Liver (tissue), 9 donors: Measurements from ENCODE around the gene DST. TPM values are rescaled to one million over a fixed set of nuclear protein-coding genes. Genes with fewer than 3 reads are reported as not detected.

Source experiments
- DNase-seq: peaks from one replicate; pipeline ENCODE4 v3.0.0-alpha.2; 2017; ENCODE audit warnings: low spot score
- H3K27ac ChIP-seq, 2 donors: one replicate each; pipeline ENCODE4 v1.7.0; 2013; ENCODE audit warnings: inconsistent platforms in 2 of 2, low read length in 2 of 2, control low read depth in 1 of 2, low read depth in 1 of 2, mild to moderate bottlenecking in 1 of 2
- H3K27me3 ChIP-seq, 4 donors: one replicate each; pipeline versions ENCODE4 v1.6.1 to v1.7.0; 2013; ENCODE audit warnings: low read length in 3 of 4, inconsistent platforms in 1 of 4, mild to moderate bottlenecking in 1 of 4, moderate library complexity in 1 of 4; ENCODE audit not compliant: control insufficient read depth in 4 of 4, insufficient read depth in 4 of 4
- H3K36me3 ChIP-seq, 4 donors: one replicate each; pipeline versions ENCODE4 v1.6.1 to v1.7.0; 2013; ENCODE audit warnings: low read length in 3 of 4, mild to moderate bottlenecking in 3 of 4, low read depth in 1 of 4, moderate library complexity in 1 of 4; ENCODE audit not compliant: control insufficient read depth in 4 of 4, insufficient read depth in 3 of 4
- H3K4me1 ChIP-seq, 4 donors: one replicate each; pipeline versions ENCODE4 v1.6.1 to v1.7.0; 2013; ENCODE audit warnings: low read length in 3 of 4, mild to moderate bottlenecking in 3 of 4, moderate library complexity in 1 of 4; ENCODE audit not compliant: control insufficient read depth in 4 of 4, insufficient read depth in 4 of 4
- H3K4me3 ChIP-seq, 3 donors: one replicate each; pipeline versions ENCODE4 v1.6.1 to v1.7.0; 2013; ENCODE audit warnings: low read length in 3 of 3, control low read depth in 1 of 3, low read depth in 1 of 3, mild to moderate bottlenecking in 1 of 3
- H3K9ac ChIP-seq, 2 donors: one replicate each; pipeline ENCODE4 v1.7.0; 2013; ENCODE audit warnings: low read length in 2 of 2, mild to moderate bottlenecking in 2 of 2, moderate library complexity in 2 of 2, control low read depth in 1 of 2, low read depth in 1 of 2
- H3K9me3 ChIP-seq, 4 donors: one replicate each; pipeline versions ENCODE4 v1.6.1 to v1.7.0; 2013; ENCODE audit warnings: low read length in 3 of 4; ENCODE audit not compliant: control insufficient read depth in 4 of 4
- CTCF ChIP-seq: fragments of 150-350 bp; IDR thresholded peaks from 2 replicates; pipeline ENCODE4 v1.5.1; 2017; ENCODE audit warnings: improper control_type of control experiment, low read depth, low read length; ENCODE audit not compliant: missing input control
- EGR1 ChIP-seq, 2 donors: IDR thresholded peaks; 2 replicates each; pipeline ENCODE4 v1.6.1; 2016 to 2018; ENCODE audit warnings: antibody characterized with exemption in 2 of 2, low read depth in 2 of 2
- FOXA1 ChIP-seq: IDR thresholded peaks from 2 replicates; pipeline ENCODE4 v1.6.1; 2016; ENCODE audit warnings: antibody characterized with exemption
- FOXA2 ChIP-seq: IDR thresholded peaks from 2 replicates; pipeline ENCODE4 v1.6.1; 2016; ENCODE audit warnings: antibody characterized with exemption
- GABPA ChIP-seq, 2 donors: IDR thresholded peaks in 1 of 2; conservative IDR thresholded peaks in 1 of 2; 2 replicates each; pipeline ENCODE4 v1.6.1; 2016; ENCODE audit warnings: antibody characterized with exemption in 2 of 2, mild to moderate bottlenecking in 1 of 2, moderate library complexity in 1 of 2
- HNF4A ChIP-seq, 2 donors: conservative IDR thresholded peaks; 2 replicates each; pipeline ENCODE4 v1.6.1; 2016; ENCODE audit warnings: antibody characterized with exemption in 2 of 2, mild to moderate bottlenecking in 2 of 2
- HNF4G ChIP-seq: IDR thresholded peaks from 2 replicates; pipeline ENCODE4 v1.6.1; 2016; ENCODE audit warnings: antibody characterized with exemption
- JUND ChIP-seq, 2 donors: IDR thresholded peaks; 2 replicates each; pipeline ENCODE4 v1.6.1; 2016; ENCODE audit warnings: antibody characterized with exemption in 2 of 2
- MAX ChIP-seq: IDR thresholded peaks from 2 replicates; pipeline ENCODE4 v1.6.1; 2016; ENCODE audit warnings: antibody characterized with exemption
- NR2F2 ChIP-seq: IDR thresholded peaks from 2 replicates; pipeline ENCODE4 v1.6.1; 2016; ENCODE audit warnings: antibody characterized with exemption
- RAD21 ChIP-seq, 2 donors: IDR thresholded peaks; 2 replicates each; pipeline ENCODE4 v1.6.1; 2016; ENCODE audit warnings: antibody characterized with exemption in 2 of 2, mild to moderate bottlenecking in 2 of 2
- REST ChIP-seq: IDR thresholded peaks from 2 replicates; pipeline ENCODE4 v1.6.1; 2016; ENCODE audit warnings: antibody characterized with exemption, mild to moderate bottlenecking
- RXRA ChIP-seq, 2 donors: IDR thresholded peaks; 2 replicates each; pipeline ENCODE4 v1.6.1; 2017 to 2018; ENCODE audit warnings: antibody characterized with exemption in 2 of 2, mild to moderate bottlenecking in 1 of 2
- SP1 ChIP-seq: IDR thresholded peaks from 2 replicates; pipeline ENCODE4 v1.6.1; 2018; ENCODE audit warnings: antibody characterized with exemption, mild to moderate bottlenecking
- TAF1 ChIP-seq: conservative IDR thresholded peaks from 2 replicates; pipeline ENCODE4 v1.6.1; 2016; ENCODE audit warnings: antibody characterized with exemption, mild to moderate bottlenecking
- YY1 ChIP-seq: IDR thresholded peaks from 2 replicates; pipeline ENCODE4 v1.6.1; 2016; ENCODE audit warnings: antibody characterized with exemption, mild to moderate bottlenecking
- WGBS: extraction: QIAGEN DNeasy Blood & Tissue Kit; methylation state at CpG from one replicate; pipeline ENCODE4 v1.1.7; 2013; 5-methylcytosine and 5-hydroxymethylcytosine counted together
- polyA plus RNA-seq, 2 donors: library from polyadenylated mRNA; stranded (reverse) in 1 of 2; unstranded in 1 of 2; fragments of 200-250 nt in 1 of 2; fragments of >200 nt in 1 of 2; fragmentation: Nextera tagmentation in 1 of 2; extraction: Ambion mirVana in 1 of 2; gene quantifications; one replicate each; pipeline versions ENCODE4 v1.2.1 to v1.2.3, GENCODE V29; 2013 to 2015
- total RNA-seq, 2 donors: library from RNA; depleted of rRNA; stranded (reverse); fragments of >200 nt; gene quantifications; one replicate each; pipeline ENCODE4 v1.2.3, GENCODE V29; 2014
- TF ChIP-seq, protein P1 (sequence below): IDR thresholded peaks from 2 replicates; pipeline ENCODE4 v1.6.1; 2016; ENCODE audit warnings: antibody characterized with exemption
- TF ChIP-seq, protein P2 (sequence below): IDR thresholded peaks from 2 replicates; pipeline ENCODE4 v1.6.1; 2016; ENCODE audit warnings: antibody characterized with exemption
- donor health status: healthy.
- donor health status: healthy.
- donor health status: healthy.
- donor health status: healthy.
- donor health status: healthy.

Gene DST
- total and polyA plus RNA-seq, 4 donors, result 30.5 to 234 (median 86.7) TPM

DNA sequence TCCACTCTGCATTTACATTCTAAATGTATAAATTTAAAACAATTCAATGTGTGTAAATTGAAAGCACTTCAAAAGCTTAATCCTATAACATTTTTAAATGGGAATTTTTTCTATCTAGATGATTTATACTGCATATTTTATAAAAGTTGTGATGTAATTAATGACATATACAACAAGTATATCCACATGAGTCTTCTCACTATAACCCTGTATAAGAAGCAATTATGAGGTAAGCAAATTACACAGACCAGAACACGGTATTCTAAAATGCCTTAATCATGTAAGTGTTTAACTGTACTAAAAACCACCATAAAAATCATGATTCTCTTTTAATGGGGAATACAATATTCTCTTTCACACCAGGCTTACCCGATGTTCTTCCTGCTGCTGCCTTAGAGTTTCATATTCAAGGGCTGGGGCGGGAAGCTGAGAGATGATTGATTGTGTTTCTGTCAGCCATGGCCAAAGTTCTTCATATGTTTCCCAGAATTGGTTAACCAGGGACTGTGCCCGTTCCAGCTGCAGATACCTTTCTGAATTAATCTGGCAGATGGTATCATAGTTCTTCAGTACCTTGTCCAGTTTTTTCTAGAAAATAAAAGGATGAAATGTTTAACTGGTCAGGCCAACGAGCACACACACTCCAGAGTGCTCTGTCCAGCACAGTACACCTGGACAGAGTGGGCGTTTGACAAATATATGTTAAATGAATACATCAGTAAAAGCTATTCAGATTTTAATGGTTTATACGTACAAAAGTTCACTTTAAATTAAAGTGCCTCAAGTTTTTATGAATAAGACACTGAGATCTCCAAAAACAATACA, 127.4 kb downstream of the DST start (continued):
- TF ChIP-seq HNF4G, result peak; percentile 26
- TF ChIP-seq, protein P1, sequence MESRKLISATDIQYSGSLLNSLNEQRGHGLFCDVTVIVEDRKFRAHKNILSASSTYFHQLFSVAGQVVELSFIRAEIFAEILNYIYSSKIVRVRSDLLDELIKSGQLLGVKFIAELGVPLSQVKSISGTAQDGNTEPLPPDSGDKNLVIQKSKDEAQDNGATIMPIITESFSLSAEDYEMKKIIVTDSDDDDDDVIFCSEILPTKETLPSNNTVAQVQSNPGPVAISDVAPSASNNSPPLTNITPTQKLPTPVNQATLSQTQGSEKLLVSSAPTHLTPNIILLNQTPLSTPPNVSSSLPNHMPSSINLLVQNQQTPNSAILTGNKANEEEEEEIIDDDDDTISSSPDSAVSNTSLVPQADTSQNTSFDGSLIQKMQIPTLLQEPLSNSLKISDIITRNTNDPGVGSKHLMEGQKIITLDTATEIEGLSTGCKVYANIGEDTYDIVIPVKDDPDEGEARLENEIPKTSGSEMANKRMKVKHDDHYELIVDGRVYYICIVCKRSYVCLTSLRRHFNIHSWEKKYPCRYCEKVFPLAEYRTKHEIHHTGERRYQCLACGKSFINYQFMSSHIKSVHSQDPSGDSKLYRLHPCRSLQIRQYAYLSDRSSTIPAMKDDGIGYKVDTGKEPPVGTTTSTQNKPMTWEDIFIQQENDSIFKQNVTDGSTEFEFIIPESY, result no peak
- TF ChIP-seq HNF4A (conservative IDR thresholded peaks at IDR 0.05), result peak; percentile 65 to 74
- TF ChIP-seq NR2F2, result no peak
- peak; percentile 46 for TF ChIP-seq SP1
- peak; percentile 76 for TF ChIP-seq YY1

DNA sequence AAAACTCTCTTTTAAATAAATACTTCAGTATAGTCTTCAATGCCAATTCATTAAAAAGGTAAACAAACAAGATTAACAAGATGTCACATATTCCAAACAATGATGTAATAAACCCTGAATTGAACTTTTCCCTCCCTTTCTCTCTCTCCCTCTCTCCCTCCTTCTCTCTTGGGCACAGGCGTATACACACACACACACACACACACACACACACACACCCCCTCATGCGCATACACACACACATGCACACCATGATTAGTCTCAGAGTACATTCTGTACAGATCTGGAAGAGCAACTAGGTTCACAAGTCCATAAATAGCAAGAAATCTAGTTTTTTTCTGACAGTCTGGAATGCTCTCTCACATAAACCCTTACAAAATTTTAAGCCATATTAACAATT, 128.3 kb downstream of the DST start:
- Histone ChIP-seq H3K36me3 (peaks cover 1 to 13% (median 5%) of the 10 kb centered on the region in 4 donors), H3K9me3 (no peaks in the 10 kb centered on the region), H3K9ac (no peak overlapping the region), H3K27me3 (no peaks in the 10 kb centered on the region), H3K4me3 (no peak overlapping the region), H3K4me1 (peaks cover 16 to 64% (median 57%) of the 10 kb centered on the region in 4 donors), H3K27ac (peak overlapping the region; percentile 21 to 54)
- 9% methylated on average over 2 of the region's 2 CpGs for WGBS
- TF ChIP-seq CTCF (no peak), NR2F2 (peak; percentile 66), TAF1 (no peak), GABPA (IDR thresholded peaks at IDR 0.05 in 1 of 2, conservative IDR thresholded peaks at IDR 0.05 in 1 of 2) (no peak), JUND (IDR thresholded peaks at IDR 0.05) (peak; percentile 29 to 80), FOXA1 (peak; percentile 19), RAD21 (IDR thresholded peaks at IDR 0.05) (peak in 1 of 2 donors; percentile 26), RXRA (IDR thresholded peaks at IDR 0.05) (peak; percentile 75 to 91), YY1 (no peak), HNF4A (conservative IDR thresholded peaks at IDR 0.05) (peak; percentile 46 to 55), SP1 (peak; percentile 87), FOXA2 (peak; percentile 26), MAX (peak; percentile 19), HNF4G (no peak), REST (no peak), EGR1 (IDR thresholded peaks at IDR 0.05; ENCODE audit: low read depth in 2 of 2) (no peak)
- TF ChIP-seq, protein P2, sequence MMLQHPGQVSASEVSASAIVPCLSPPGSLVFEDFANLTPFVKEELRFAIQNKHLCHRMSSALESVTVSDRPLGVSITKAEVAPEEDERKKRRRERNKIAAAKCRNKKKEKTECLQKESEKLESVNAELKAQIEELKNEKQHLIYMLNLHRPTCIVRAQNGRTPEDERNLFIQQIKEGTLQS, result peak; percentile 41
- TF ChIP-seq, protein P1, result no peak
- no peak for DNase-seq
